GM12891 (cell line): ENCODE measurements around the gene TESK2.
"Not testable (repeated sequence)": the region's sequence is repeated elsewhere in the genome, so short reads cannot be mapped to it uniquely, and the experiment has no call there.

ENCODE experiments used
- DNase-seq: peaks from one replicate; pipeline ENCODE4 v3.0.0; 2011; ENCODE audit warnings: low spot score; ENCODE audit not compliant: insufficient read length
- FAIRE-seq: peaks from 2 replicates; lab custom pipeline; 2011; peaks lifted over from hg19 to GRCh38; lab: Jason Lieb, UNC
- PAX5 ChIP-seq: IDR thresholded peaks from 2 replicates; pipeline ENCODE4 v1.6.1; 2011; ENCODE audit warnings: low read length, moderate library complexity, mild to moderate bottlenecking; ENCODE audit not compliant: insufficient read depth, severe bottlenecking
- POLR2A ChIP-seq: IDR thresholded peaks from 2 replicates; pipeline ENCODE4 v1.6.1; 2011; ENCODE audit warnings: low read depth, low read length, control low read depth
- POLR2AphosphoS5 ChIP-seq: IDR thresholded peaks from 2 replicates; pipeline ENCODE4 v1.6.1; 2011; ENCODE audit warnings: low read depth, low read length, control low read depth
- POU2F2 ChIP-seq: IDR thresholded peaks from 2 replicates; pipeline ENCODE4 v1.6.1; 2011; ENCODE audit warnings: low read depth, mild to moderate bottlenecking, control low read depth, low read length, moderate library complexity
- SPI1 ChIP-seq: IDR thresholded peaks from 2 replicates; pipeline ENCODE4 v1.6.1; 2011; ENCODE audit warnings: low read depth, low read length, control low read depth
- TAF1 ChIP-seq: IDR thresholded peaks from 2 replicates; pipeline ENCODE4 v1.6.1; 2011; ENCODE audit warnings: low read depth, low read length, control low read depth

Gene TESK2

DNA sequence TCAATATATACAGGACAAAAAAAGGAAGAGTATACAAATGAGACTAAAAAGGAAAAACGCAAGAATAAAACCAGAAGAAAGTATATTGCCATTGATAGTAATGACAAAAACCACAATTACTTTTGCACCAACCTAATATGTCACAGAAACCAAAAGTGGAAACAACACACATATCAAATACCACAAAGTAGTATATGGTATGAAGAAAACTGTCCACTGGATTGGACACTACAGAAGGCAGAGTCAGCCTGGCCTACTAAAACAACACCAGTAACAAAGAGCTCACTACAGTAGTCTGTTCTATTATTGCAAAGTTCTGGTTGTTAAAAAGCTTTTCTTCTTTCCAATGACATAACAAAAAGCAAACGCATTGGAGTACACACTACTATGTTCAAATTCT lies 17.7 kb downstream of the TESK2 start:
- TF ChIP-seq POLR2A (no peak), POLR2AphosphoS5 (no peak), PAX5 (no peak), SPI1 (no peak), TAF1 (no peak), POU2F2 (no peak)
- peak; percentile 81 for FAIRE-seq
- no peak for DNase-seq

DNA sequence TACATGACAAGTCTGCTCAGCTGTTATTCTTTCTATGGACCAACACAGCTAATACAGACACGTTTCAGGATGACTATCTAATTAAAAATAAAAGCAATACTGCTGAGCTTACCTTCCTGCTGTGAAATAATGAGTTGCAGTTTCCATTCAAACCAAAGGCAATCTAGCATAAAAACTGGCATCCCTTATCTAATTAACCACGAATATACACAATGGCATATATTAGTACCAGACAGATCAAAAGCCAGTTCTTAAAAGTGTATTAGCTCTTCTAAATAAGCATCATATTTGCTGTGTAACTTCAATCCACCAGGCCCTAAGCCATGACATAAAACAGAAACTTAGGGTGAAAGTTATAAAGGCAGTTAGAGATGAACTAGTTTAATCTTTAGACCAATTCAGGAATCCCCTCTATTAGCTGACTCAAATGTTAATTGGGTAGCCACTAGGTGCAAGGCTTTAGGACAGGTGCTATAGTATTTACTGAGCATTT lies 20.6 kb downstream of the TESK2 start:
- peak; percentile 71 for FAIRE-seq
- TF ChIP-seq POLR2A (no peak), POU2F2 (no peak), POLR2AphosphoS5 (no peak), SPI1 (no peak), PAX5 (no peak), TAF1 (no peak)
- no peak for DNase-seq

DNA sequence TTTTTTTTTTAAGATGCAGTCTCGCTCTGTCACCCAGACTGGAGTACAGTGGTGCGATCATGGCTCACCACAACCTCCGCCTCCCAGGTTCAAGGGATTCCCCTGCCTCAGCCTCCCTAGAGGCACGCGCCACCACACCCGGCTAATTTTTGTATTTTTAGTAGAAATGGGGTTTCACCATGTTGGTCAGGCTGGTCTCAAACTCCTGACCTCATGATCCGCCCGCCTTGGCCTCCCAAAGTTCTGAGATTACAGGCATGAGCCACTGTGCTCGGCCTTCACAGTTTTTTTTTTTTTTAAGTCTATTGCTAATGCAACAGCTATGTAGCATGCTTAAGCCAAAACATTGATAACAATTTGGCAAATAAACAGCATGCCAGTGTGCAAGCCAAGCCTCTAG lies 23.6 kb downstream of the TESK2 start:
- DNase-seq, FAIRE-seq: not testable (repeated sequence)
- peak; percentile 53; the same call in 1 of the 2 replicates for TF ChIP-seq POU2F2
- TF ChIP-seq PAX5: peak; percentile 64

DNA sequence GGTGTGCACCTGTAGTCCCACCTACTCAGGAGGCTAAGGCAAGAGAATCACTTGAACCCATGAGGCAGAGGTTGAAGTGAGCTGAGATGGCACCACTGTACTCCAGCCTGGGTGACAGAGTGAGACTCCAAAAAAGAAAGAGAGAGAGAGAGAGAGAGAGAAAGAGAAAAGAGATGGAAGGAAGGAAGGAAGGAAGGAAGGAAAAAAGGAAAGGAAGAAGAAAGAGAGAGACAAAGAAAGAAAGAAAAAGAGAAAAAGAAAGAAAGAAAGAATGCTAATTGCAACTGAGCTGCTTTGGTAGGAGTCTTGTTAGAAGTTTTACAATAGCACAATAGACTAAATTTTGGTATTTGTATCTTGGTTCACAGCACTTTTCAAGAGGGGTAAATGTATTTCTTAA lies 25.7 kb downstream of the TESK2 start:
- no peak for FAIRE-seq
- TF ChIP-seq PAX5 (no peak), POLR2A (no peak), POLR2AphosphoS5 (no peak), TAF1 (no peak), SPI1 (no peak), POU2F2 (no peak)
- no peak for DNase-seq

DNA sequence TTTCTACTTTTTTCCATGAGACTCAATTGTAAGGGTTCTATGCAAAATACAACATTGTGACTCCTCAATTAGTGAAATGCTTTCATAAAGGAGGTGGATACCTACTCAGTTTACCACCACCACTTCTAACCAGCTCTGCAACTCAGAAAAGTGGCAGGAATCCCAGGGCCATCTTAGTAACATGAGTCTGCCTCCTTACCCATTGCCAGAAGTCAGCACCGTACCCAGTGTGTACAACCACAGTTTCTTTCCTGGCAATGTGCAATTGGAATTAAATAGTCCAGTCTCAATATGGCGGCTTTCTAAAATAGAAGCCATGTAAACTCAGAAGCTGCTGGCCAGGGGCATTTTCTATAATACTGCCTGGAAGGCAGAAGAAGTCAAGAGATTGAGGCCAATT lies 32.1 kb downstream of the TESK2 start:
- TF ChIP-seq POLR2A (no peak), PAX5 (no peak), POLR2AphosphoS5 (no peak)
- DNase-seq: no peak

DNA sequence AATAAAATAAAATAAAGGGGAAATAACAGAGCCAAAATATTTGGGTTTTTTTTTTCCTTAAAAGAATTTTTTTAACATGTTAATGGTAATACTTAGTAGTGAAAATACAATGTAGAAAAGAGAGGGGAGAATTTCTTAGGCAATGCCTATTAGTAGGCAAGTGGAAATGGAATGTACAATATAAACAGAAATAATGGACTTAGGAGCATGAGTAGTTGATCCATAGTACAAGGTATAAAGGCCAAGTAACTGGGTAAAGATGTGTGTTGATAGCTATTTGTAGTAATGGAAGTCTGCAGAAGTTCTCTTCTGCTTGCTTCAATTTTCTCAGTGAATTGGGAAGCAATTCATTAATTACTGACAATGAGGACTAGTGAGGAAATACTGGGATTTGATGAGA lies 34.4 kb downstream of the TESK2 start:
- FAIRE-seq: no peak
- no peak for TF ChIP-seq POLR2AphosphoS5
- no peak for TF ChIP-seq POLR2A
- no peak for TF ChIP-seq PAX5
- no peak for TF ChIP-seq POU2F2
- no peak for TF ChIP-seq TAF1
- no peak for TF ChIP-seq SPI1
- no peak for DNase-seq

More for the DNA sequence above, 32.1 kb downstream of the TESK2 start:
- no peak for FAIRE-seq

DNA sequence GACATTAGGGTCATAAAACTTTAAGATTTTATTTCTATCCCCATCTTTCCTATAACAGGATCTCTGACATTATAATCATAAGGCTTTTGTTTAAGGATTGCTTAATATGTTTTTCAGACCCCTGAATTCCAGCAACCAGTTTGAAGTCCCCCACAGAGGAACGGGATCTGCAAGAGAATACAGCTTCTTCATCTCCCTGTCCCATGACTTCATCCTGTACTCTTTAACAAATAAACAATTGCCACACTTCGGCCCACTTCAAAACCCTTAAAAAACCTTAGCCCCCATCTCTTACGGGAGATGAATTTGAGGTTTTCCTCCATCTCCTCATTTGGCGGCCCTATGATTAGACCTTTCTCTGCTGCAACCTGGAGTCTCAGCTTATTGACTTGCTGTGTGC lies 35.8 kb downstream of the TESK2 start:
- TF ChIP-seq POLR2A (no peak), POLR2AphosphoS5 (no peak), PAX5 (no peak), SPI1 (no peak)
- peak; percentile 52 for FAIRE-seq
- DNase-seq: no peak

DNA sequence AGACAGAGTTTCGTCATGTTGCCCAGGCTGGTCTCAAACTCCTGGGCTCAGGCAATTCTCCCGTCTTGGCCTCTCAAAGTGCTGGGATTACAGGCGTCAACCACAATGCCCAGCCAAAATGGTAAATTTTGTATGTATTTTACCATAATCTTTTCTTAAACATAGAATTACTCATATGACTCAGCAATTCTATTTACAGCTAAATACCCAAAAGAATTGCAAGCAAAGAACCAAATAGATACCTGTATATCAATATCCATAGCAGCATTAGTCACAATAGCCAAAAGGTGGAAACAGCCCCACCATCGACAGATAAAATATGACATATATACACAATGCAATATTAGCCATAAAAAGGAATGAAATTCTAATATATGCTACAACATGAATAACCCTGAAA lies 36.5 kb downstream of the TESK2 start:
- FAIRE-seq (no peak), DNase-seq (no peak)
- TF ChIP-seq PAX5: no peak

DNA sequence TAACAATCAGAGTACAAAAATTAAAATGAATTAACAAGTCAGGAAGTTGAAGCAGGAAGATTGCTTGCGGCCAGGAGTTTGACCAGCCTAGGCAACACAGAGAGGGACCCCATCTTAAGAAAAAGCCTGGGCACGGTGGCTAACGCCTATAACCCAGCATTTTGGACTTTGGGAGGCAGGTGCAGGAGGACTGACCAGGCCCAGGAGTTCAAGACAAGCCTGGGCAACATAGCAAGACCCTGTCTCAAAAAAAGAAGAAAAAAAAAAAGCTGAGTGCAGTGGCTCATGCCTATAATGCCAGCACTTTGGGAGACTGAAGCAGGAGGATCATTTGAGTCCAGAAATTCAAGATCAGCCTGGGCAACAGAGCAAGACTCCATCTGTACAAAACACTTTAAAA lies 38.5 kb downstream of the TESK2 start:
- DNase-seq: no peak
- TF ChIP-seq POU2F2: no peak
- no peak for TF ChIP-seq TAF1
- no peak for TF ChIP-seq POLR2AphosphoS5
- no peak for TF ChIP-seq PAX5
- no peak for TF ChIP-seq SPI1
- no peak for FAIRE-seq

DNA sequence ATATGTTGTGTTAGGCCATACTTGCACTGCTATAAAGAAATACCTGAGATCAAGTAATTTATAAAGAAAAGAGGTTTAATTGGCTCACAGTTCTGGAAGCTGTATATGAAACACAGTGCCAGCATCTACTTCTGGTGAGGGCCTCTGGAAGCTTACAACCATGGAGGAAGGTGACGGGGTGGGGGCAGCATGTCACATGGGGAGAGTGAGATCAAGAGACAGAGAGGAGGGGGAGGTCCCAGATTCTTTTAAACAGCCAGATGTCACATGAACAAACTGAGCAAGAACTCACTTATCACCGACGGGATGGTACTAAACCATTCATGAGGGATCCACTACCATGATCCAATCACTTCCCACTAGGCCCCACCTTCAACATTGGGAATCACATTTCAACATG lies 42.6 kb downstream of the TESK2 start:
- FAIRE-seq (no peak), DNase-seq (no peak)
- TF ChIP-seq POU2F2: no peak
- no peak for TF ChIP-seq POLR2A
- TF ChIP-seq PAX5: no peak
- no peak for TF ChIP-seq TAF1
- TF ChIP-seq SPI1: no peak
- no peak for TF ChIP-seq POLR2AphosphoS5
